ENCODE measurements around the gene ENG.

The ENG gene

GRCh38 chr9:127809002-127809539, 45.4 kb downstream of the ENG start:
- Histone ChIP-seq H3K36me3 (ENCODE audit: insufficient read depth, insufficient read length, low read length) (peaks cover 89% of the 10 kb centered on the region), H3K4me1 (ENCODE audit: insufficient read depth, insufficient read length) (peaks cover 13% of the 10 kb centered on the region), H3K9me3 (ENCODE audit: insufficient read depth, low read length) (no peaks in the 10 kb centered on the region), H3K9ac (ENCODE audit: insufficient read length, low read depth) (peak overlapping the region; percentile 37), H3K27me3 (ENCODE audit: insufficient read depth, insufficient read length) (no peaks in the 10 kb centered on the region), H3K4me3 (ENCODE audit: insufficient read length, low read depth) (no peak overlapping the region)
- no peak for DNase-seq (ENCODE audit: low read depth, low spot score)
- TF ChIP-seq ZNF274 (IDR thresholded peaks at IDR 0.05; ENCODE audit: low read depth, low read length), result no peak
- no peak for TF ChIP-seq YY1 (IDR thresholded peaks at IDR 0.05; ENCODE audit: insufficient read depth, insufficient read length)
- no peak for TF ChIP-seq SUZ12 (IDR thresholded peaks at IDR 0.05; ENCODE audit: extremely low read depth, insufficient read depth, insufficient read length)

GRCh38 chr9:127808347-127809001, 46.0 kb downstream of the ENG start:
- TF ChIP-seq YY1 (IDR thresholded peaks at IDR 0.05; ENCODE audit: insufficient read depth, insufficient read length) (no peak), SUZ12 (IDR thresholded peaks at IDR 0.05; ENCODE audit: extremely low read depth, insufficient read depth, insufficient read length) (no peak), ZNF274 (IDR thresholded peaks at IDR 0.05; ENCODE audit: low read depth, low read length) (no peak)
- H3K36me3 ChIP-seq (ENCODE audit: insufficient read depth, insufficient read length, low read length), result peaks cover 87% of the 10 kb centered on the region
- no peak for DNase-seq (ENCODE audit: low read depth, low spot score)
- peak overlapping the region; percentile 25 for H3K9ac ChIP-seq (ENCODE audit: insufficient read length, low read depth)
- no peaks in the 10 kb centered on the region for H3K9me3 ChIP-seq (ENCODE audit: insufficient read depth, low read length)
- peaks cover 15% of the 10 kb centered on the region for H3K4me1 ChIP-seq (ENCODE audit: insufficient read depth, insufficient read length)
- no peak overlapping the region for H3K4me3 ChIP-seq (ENCODE audit: insufficient read length, low read depth)
- no peaks in the 10 kb centered on the region for H3K27me3 ChIP-seq (ENCODE audit: insufficient read depth, insufficient read length)

GRCh38 chr9:127806871-127807270, 47.6 kb downstream of the ENG start:
- peaks cover 15% of the 10 kb centered on the region for H3K4me1 ChIP-seq (ENCODE audit: insufficient read depth, insufficient read length)
- DNase-seq (ENCODE audit: low read depth, low spot score), result no peak
- no peak overlapping the region for H3K4me3 ChIP-seq (ENCODE audit: insufficient read length, low read depth)
- peaks cover 71% of the 10 kb centered on the region for H3K36me3 ChIP-seq (ENCODE audit: insufficient read depth, insufficient read length, low read length)
- no peaks in the 10 kb centered on the region for H3K27me3 ChIP-seq (ENCODE audit: insufficient read depth, insufficient read length)
- no peaks in the 10 kb centered on the region for H3K9me3 ChIP-seq (ENCODE audit: insufficient read depth, low read length)
- TF ChIP-seq YY1 (IDR thresholded peaks at IDR 0.05; ENCODE audit: insufficient read depth, insufficient read length), result no peak
- no peak for TF ChIP-seq ZNF274 (IDR thresholded peaks at IDR 0.05; ENCODE audit: low read depth, low read length)
- TF ChIP-seq SUZ12 (IDR thresholded peaks at IDR 0.05; ENCODE audit: extremely low read depth, insufficient read depth, insufficient read length), result no peak
- peak overlapping the region; percentile 61 for H3K9ac ChIP-seq (ENCODE audit: insufficient read length, low read depth)

GRCh38 chr9:127805620-127806019, 48.8 kb downstream of the ENG start:
- Histone ChIP-seq H3K36me3 (ENCODE audit: insufficient read depth, insufficient read length, low read length) (peaks cover 62% of the 10 kb centered on the region), H3K9ac (ENCODE audit: insufficient read length, low read depth) (no peak overlapping the region), H3K4me1 (ENCODE audit: insufficient read depth, insufficient read length) (peaks cover 15% of the 10 kb centered on the region), H3K27me3 (ENCODE audit: insufficient read depth, insufficient read length) (no peaks in the 10 kb centered on the region), H3K9me3 (ENCODE audit: insufficient read depth, low read length) (no peaks in the 10 kb centered on the region), H3K4me3 (ENCODE audit: insufficient read length, low read depth) (no peak overlapping the region)
- TF ChIP-seq ZNF274 (IDR thresholded peaks at IDR 0.05; ENCODE audit: low read depth, low read length), result no peak
- DNase-seq (ENCODE audit: low read depth, low spot score), result peak; percentile 56

- Histone ChIP-seq H3K36me3 (ENCODE audit: insufficient read depth, insufficient read length, low read length) (peaks cover 49% of the 10 kb centered on the region), H3K4me1 (ENCODE audit: insufficient read depth, insufficient read length) (peaks cover 9% of the 10 kb centered on the region), H3K9me3 (ENCODE audit: insufficient read depth, low read length) (no peaks in the 10 kb centered on the region), H3K9ac (ENCODE audit: insufficient read length, low read depth) (peak overlapping the region; percentile 96), H3K4me3 (ENCODE audit: insufficient read length, low read depth) (peak overlapping the region; percentile 96), H3K27me3 (ENCODE audit: insufficient read depth, insufficient read length) (no peaks in the 10 kb centered on the region)
- TF ChIP-seq ZNF274 (IDR thresholded peaks at IDR 0.05; ENCODE audit: low read depth, low read length) (no peak), SUZ12 (IDR thresholded peaks at IDR 0.05; ENCODE audit: extremely low read depth, insufficient read depth, insufficient read length) (no peak), YY1 (IDR thresholded peaks at IDR 0.05; ENCODE audit: insufficient read depth, insufficient read length) (no peak)
- no peak for DNase-seq (ENCODE audit: low read depth, low spot score)
Observed at GRCh38 chr9:127803507-127804352, 50.7 kb downstream of the ENG start.

- Histone ChIP-seq H3K36me3 (ENCODE audit: insufficient read depth, insufficient read length, low read length) (peaks cover 40% of the 10 kb centered on the region), H3K27me3 (ENCODE audit: insufficient read depth, insufficient read length) (no peaks in the 10 kb centered on the region), H3K9ac (ENCODE audit: insufficient read length, low read depth) (peak within 1 kb of the TSS; percentile 96), H3K9me3 (ENCODE audit: insufficient read depth, low read length) (no peaks in the 10 kb centered on the region), H3K4me3 (ENCODE audit: insufficient read length, low read depth) (peak within 1 kb of the TSS; percentile 96), H3K4me1 (ENCODE audit: insufficient read depth, insufficient read length) (peaks cover 6% of the 10 kb centered on the region)
- DNase-seq (ENCODE audit: low read depth, low spot score), result peak; percentile 81
- TF ChIP-seq YY1 (IDR thresholded peaks at IDR 0.05; ENCODE audit: insufficient read depth, insufficient read length), result no peak
- no peak for TF ChIP-seq SUZ12 (IDR thresholded peaks at IDR 0.05; ENCODE audit: extremely low read depth, insufficient read depth, insufficient read length)
- TF ChIP-seq ZNF274 (IDR thresholded peaks at IDR 0.05; ENCODE audit: low read depth, low read length), result no peak
Observed at GRCh38 chr9:127802576-127803443, 51.6 kb downstream of the ENG start, which contains the start of gene FPGS. Gene FPGS, plus strand, starts transcription at chr9:127802882. Its CDS starts 43 bp downstream, at chr9:127802925.
